Transverse colon (tissue), 4 donors: ENCODE results near the gene PHF21B. TPM values are rescaled to one million over a fixed set of nuclear protein-coding genes. Genes with fewer than 3 reads are reported as not detected.

Experiments
- DNase-seq: peaks from one replicate; pipeline ENCODE4 v3.0.0-alpha.2; 2019
- H3K27ac ChIP-seq, 4 donors: fragments of 200-600 bp; sonication (generic); 2 replicates each; pipeline ENCODE4 v1.5.1; 2016 to 2018; ENCODE audit warnings: inconsistent platforms in 4 of 4
- H3K27me3 ChIP-seq: fragments of 200-600 bp; sonication (generic); 2 replicates; pipeline ENCODE4 v1.5.1; 2017; ENCODE audit warnings: inconsistent platforms
- H3K36me3 ChIP-seq, 4 donors: fragments of 200-600 bp; sonication (generic); 2 replicates each; pipeline ENCODE4 v1.5.1; 2017 to 2019; ENCODE audit warnings: inconsistent platforms in 4 of 4
- H3K4me1 ChIP-seq, 4 donors: fragments of 200-600 bp; sonication (generic); 2 replicates each; pipeline ENCODE4 v1.5.1; 2017 to 2020; ENCODE audit warnings: inconsistent platforms in 4 of 4
- H3K4me3 ChIP-seq, 4 donors: fragments of 200-600 bp; sonication (generic); 1 replicate in 1 of 4; 2 replicates in 3 of 4; pipeline versions ENCODE4 v1.5.1 to v1.6.1; 2017 to 2019; ENCODE audit warnings: inconsistent platforms in 4 of 4
- H3K9me3 ChIP-seq, 2 donors: fragments of 200-600 bp; sonication (generic); 2 replicates each; pipeline ENCODE4 v1.5.1; 2017 to 2019; ENCODE audit warnings: inconsistent platforms in 2 of 2
- EP300 ChIP-seq: sonication (generic); formaldehyde crosslinking; IDR thresholded peaks from one replicate; pipeline ENCODE4 v1.6.1; 2017; ENCODE audit warnings: antibody characterized with exemption, low read depth
- POLR2A ChIP-seq: fragments of 450-650 bp; IDR thresholded peaks from one replicate; pipeline ENCODE4 v1.6.1; 2016; ENCODE audit warnings: antibody characterized with exemption, mild to moderate bottlenecking, moderate library complexity
- POLR2AphosphoS5 ChIP-seq, 3 donors: sonication (generic); formaldehyde crosslinking; IDR thresholded peaks; one replicate each; pipeline ENCODE4 v1.6.1; 2016; ENCODE audit warnings: antibody characterized with exemption in 3 of 3
- WGBS, 2 donors: methylation state at CpG; one replicate each; pipeline ENCODE4 v1.1.5; 2018; ENCODE audit warnings: low coverage in 1 of 2; 5-methylcytosine and 5-hydroxymethylcytosine counted together
- in situ Hi-C, 4 donors: fragments of 200-750 bp; cut with MboI; loops; one replicate each; pipeline versions ENCODE4 v1.15.0 to v1.15.1; 2017; ENCODE audit warnings: low sequenced_read_pairs in 3 of 4, low pct_ligation_motif_present in 1 of 4, low pct_unique_long_range_greater_than_20kb in 1 of 4
- intact Hi-C: fragments of 100-400 bp; cut with DNase I; formaldehyde crosslinking; loops from one replicate; pipeline ENCODE4 v1.15.1; 2023; ENCODE audit warnings: low total_unique reads
- total RNA-seq, 4 donors: library from RNA; depleted of rRNA; stranded (reverse); fragments of >200 nt; gene quantifications; one replicate each; pipeline ENCODE4 v1.1.0, GENCODE V29; 2016
- TF ChIP-seq, protein P1 (sequence below), 5 experiments: fragments of 200-600 bp in 3 of 5; fragments of 450-650 bp in 2 of 5; sonication (generic) in 3 of 5; IDR thresholded peaks; 1 replicate in 2 of 5; 2 replicates in 3 of 5; pipeline ENCODE4 v1.5.1; 2016 to 2017; ENCODE audit warnings: antibody characterized with exemption in 5 of 5, inconsistent platforms in 3 of 5, mild to moderate bottlenecking in 2 of 5, moderate library complexity in 1 of 5

The PHF21B gene
- total RNA-seq, 4 donors from 2014 or later, result not detected

DNA sequence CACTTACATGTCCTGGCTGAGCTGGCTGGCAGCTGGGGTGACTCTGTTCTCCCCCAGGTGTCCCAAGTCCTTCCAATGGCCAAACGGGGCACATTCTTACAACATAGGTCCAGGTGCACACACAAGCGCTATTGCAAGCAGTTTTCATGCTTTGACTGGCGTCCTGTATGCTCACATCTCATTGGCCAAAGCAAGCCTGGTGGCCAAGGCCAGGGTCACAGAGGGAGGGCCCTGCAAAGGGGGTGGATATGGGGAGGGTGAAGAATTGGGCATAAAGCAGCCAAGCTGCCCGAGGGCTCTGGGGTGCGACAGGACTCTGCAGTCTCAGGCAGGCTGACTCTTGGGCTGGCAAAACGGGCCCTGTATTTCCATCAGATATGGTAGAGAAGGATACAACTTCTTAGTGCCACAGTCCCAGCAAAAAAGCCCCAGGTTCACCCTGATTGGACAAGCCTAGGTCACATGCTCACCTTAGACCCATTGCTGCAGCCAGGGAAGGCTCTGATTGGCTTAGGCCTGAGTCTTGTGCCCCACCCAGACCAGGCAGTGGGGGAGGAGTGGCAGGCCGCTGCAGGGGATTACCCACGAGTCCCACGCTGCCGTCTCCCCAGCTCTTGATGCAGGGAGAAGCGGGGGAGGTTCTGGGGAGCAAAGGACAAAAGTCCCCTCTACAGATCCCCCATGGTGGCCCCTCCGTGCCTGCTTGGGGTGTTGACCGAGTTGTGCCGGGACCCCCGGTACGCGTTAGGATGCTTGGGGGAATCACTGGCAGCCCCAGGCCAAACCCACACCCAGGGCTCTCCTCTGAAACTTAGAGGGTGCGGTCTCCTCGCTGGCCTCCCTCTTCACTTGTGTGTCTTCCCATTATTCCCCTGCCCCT is 146.6 kb downstream of the PHF21B start:
- DNase-seq, result no peak
- in situ Hi-C loops, result no loop called here
- Histone ChIP-seq H3K36me3 (no peaks in the 10 kb centered on the region), H3K4me3 (no peak overlapping the region), H3K27ac (no peak overlapping the region), H3K9me3 (no peaks in the 10 kb centered on the region), H3K4me1 (no peaks in the 10 kb centered on the region), H3K27me3 (no peaks in the 10 kb centered on the region)
- 83% methylated on average over 19 of the region's 19 CpGs; no CpG with 5 or more reads in 1 of the 2 donors for WGBS, 2 donors
- intact Hi-C loops, result no loop called here
- TF ChIP-seq POLR2A (no peak), EP300 (no peak), POLR2AphosphoS5 (IDR thresholded peaks at IDR 0.05) (no peak)
- TF ChIP-seq, protein P1, sequence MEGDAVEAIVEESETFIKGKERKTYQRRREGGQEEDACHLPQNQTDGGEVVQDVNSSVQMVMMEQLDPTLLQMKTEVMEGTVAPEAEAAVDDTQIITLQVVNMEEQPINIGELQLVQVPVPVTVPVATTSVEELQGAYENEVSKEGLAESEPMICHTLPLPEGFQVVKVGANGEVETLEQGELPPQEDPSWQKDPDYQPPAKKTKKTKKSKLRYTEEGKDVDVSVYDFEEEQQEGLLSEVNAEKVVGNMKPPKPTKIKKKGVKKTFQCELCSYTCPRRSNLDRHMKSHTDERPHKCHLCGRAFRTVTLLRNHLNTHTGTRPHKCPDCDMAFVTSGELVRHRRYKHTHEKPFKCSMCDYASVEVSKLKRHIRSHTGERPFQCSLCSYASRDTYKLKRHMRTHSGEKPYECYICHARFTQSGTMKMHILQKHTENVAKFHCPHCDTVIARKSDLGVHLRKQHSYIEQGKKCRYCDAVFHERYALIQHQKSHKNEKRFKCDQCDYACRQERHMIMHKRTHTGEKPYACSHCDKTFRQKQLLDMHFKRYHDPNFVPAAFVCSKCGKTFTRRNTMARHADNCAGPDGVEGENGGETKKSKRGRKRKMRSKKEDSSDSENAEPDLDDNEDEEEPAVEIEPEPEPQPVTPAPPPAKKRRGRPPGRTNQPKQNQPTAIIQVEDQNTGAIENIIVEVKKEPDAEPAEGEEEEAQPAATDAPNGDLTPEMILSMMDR (IDR thresholded peaks at IDR 0.05), result no peak

DNA sequence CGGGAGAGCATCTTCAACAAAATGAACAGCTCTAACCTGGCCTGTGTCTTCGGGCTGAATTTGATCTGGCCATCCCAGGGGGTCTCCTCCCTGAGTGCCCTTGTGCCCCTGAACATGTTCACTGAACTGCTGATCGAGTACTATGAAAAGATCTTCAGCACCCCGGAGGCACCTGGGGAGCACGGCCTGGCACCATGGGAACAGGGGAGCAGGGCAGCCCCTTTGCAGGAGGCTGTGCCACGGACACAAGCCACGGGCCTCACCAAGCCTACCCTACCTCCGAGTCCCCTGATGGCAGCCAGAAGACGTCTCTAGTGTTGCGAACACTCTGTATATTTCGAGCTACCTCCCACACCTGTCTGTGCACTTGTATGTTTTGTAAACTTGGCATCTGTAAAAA is 147.5 kb downstream of the PHF21B start:
- no peak overlapping the region for H3K27ac ChIP-seq
- H3K4me3 ChIP-seq, result no peak overlapping the region
- H3K9me3 ChIP-seq, result no peaks in the 10 kb centered on the region
- DNase-seq, result no peak
- no peaks in the 10 kb centered on the region for H3K36me3 ChIP-seq
- no peak for TF ChIP-seq POLR2AphosphoS5 (IDR thresholded peaks at IDR 0.05)
- no peak for TF ChIP-seq POLR2A
- TF ChIP-seq, protein P1 (IDR thresholded peaks at IDR 0.05), result no peak
- no peak for TF ChIP-seq EP300
- H3K27me3 ChIP-seq, result no peaks in the 10 kb centered on the region
- WGBS, 2 donors, result 89 to 100% methylated on average over 1 to 11 of the region's 11 CpGs
- in situ Hi-C loops, result no loop called here
- H3K4me1 ChIP-seq, result no peaks in the 10 kb centered on the region
- intact Hi-C loops, result no loop called here

DNA sequence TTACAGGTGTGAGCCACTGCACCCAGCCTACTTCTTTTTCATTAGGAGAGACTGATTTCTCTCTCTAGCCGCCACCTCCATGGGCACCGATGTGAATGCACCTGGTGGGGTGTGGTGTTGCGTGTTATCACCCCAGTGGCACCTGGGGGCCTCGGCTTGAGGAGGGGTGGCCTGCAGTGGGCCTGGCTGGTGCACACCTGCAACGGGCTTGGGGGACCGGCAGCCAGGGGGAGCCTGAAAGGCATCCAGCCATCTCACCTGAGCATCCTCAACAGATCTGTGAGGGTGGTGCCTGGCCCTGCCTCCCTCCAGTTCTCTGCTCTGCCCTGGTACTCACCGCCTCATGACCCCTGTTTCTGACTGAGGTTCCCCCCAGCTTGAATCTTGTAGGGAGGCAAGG is 148.6 kb downstream of the PHF21B start:
- TF ChIP-seq POLR2AphosphoS5 (IDR thresholded peaks at IDR 0.05), result no peak
- TF ChIP-seq POLR2A, result no peak
- TF ChIP-seq EP300, result no peak
- TF ChIP-seq, protein P1 (IDR thresholded peaks at IDR 0.05), result no peak
- Histone ChIP-seq H3K36me3 (no peaks in the 10 kb centered on the region), H3K4me3 (no peak overlapping the region), H3K27ac (no peak overlapping the region), H3K4me1 (no peaks in the 10 kb centered on the region), H3K9me3 (no peaks in the 10 kb centered on the region), H3K27me3 (no peaks in the 10 kb centered on the region)
- intact Hi-C loops, result no loop called here
- no peak for DNase-seq
- 82% methylated on average over 7 of the region's 7 CpGs; no CpG with 5 or more reads in 1 of the 2 donors for WGBS, 2 donors
- in situ Hi-C loops, result no loop called here

DNA sequence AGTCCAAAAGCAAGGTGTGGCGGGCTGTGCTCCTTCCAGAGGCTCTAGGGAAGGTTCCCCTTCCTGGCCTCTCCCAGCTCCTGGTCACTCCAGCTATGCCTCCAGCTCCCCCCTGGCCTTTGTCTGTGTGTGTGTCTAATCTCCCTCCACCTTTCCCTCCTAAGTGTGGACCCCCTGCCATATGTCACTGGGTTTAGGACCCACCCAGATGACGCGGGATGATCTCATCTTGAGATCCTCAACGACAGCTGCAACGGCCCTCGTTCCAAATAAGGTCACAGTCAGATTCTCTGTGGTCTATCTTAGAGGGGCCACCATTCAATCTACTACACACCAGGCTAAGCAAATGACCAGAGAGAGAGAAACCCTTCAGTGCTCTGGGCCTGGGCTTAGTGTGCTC is 149.5 kb downstream of the PHF21B start:
- in situ Hi-C loops (no loop called here), intact Hi-C loops (no loop called here)
- WGBS, 2 donors, result 82 to 83% methylated on average over 2 to 6 of the region's 6 CpGs
- H3K36me3 ChIP-seq, result no peaks in the 10 kb centered on the region
- H3K9me3 ChIP-seq, result no peaks in the 10 kb centered on the region
- no peaks in the 10 kb centered on the region for H3K27me3 ChIP-seq
- H3K4me3 ChIP-seq, result no peak overlapping the region
- TF ChIP-seq, protein P1 (IDR thresholded peaks at IDR 0.05), result no peak
- TF ChIP-seq EP300 (no peak), POLR2AphosphoS5 (IDR thresholded peaks at IDR 0.05) (no peak), POLR2A (no peak)
- H3K4me1 ChIP-seq, result no peaks in the 10 kb centered on the region
- no peak for DNase-seq
- H3K27ac ChIP-seq, result no peak overlapping the region
